K562 (cell line): ENCODE results near the gene HOXC12.

Experiments used
- BDP1 ChIP-seq: IDR thresholded peaks from 3 replicates; pipeline ENCODE4 v1.6.1; 2011; ENCODE audit not compliant: insufficient read length, insufficient read depth
- DIDO1 ChIP-seq: fragments of 450-650 bp; IDR thresholded peaks from 2 replicates; pipeline ENCODE4 v1.6.1; 2016; ENCODE audit warnings: low read depth, missing biosample characterization, missing genetic modification characterization
- EP300 ChIP-seq: IDR thresholded peaks from 2 replicates; pipeline ENCODE4 v1.6.1; 2012; ENCODE audit warnings: low read length, improper control_type of control experiment
- NFIX ChIP-seq: fragments of 250-450 bp; sonication (Bioruptor Pico); IDR thresholded peaks from 2 replicates; pipeline ENCODE4 v1.4.0; 2020; ENCODE audit warnings: low read depth, mild to moderate bottlenecking, moderate library complexity
- PPARD ChIP-seq: fragments of 250-450 bp; sonication (Bioruptor Pico); IDR thresholded peaks from 2 replicates; pipeline ENCODE4 v1.8.0; 2022; ENCODE audit warnings: inconsistent platforms, mild to moderate bottlenecking, moderate library complexity
- SP1 ChIP-seq: sonication (generic); formaldehyde crosslinking; IDR thresholded peaks from 2 replicates; pipeline ENCODE4 v1.8.1; 2022; ENCODE audit warnings: mild to moderate bottlenecking, missing genetic modification reagents
- TF ChIP-seq, protein P1 (sequence below): sonication (generic); formaldehyde crosslinking; IDR thresholded peaks from 2 replicates; pipeline ENCODE4 v1.8.1; 2023; ENCODE audit warnings: mild to moderate bottlenecking, missing genetic modification reagents
- TF ChIP-seq, protein P2 (sequence below), 2 experiments: fragments of 450-650 bp; formaldehyde crosslinking in 1 of 2; IDR thresholded peaks; 2 replicates each; pipeline versions ENCODE4 v1.4.0 to v1.6.1; 2014 to 2020; ENCODE audit warnings: mild to moderate bottlenecking in 2 of 2, borderline replicate concordance in 1 of 2, low read depth in 1 of 2

DNA sequence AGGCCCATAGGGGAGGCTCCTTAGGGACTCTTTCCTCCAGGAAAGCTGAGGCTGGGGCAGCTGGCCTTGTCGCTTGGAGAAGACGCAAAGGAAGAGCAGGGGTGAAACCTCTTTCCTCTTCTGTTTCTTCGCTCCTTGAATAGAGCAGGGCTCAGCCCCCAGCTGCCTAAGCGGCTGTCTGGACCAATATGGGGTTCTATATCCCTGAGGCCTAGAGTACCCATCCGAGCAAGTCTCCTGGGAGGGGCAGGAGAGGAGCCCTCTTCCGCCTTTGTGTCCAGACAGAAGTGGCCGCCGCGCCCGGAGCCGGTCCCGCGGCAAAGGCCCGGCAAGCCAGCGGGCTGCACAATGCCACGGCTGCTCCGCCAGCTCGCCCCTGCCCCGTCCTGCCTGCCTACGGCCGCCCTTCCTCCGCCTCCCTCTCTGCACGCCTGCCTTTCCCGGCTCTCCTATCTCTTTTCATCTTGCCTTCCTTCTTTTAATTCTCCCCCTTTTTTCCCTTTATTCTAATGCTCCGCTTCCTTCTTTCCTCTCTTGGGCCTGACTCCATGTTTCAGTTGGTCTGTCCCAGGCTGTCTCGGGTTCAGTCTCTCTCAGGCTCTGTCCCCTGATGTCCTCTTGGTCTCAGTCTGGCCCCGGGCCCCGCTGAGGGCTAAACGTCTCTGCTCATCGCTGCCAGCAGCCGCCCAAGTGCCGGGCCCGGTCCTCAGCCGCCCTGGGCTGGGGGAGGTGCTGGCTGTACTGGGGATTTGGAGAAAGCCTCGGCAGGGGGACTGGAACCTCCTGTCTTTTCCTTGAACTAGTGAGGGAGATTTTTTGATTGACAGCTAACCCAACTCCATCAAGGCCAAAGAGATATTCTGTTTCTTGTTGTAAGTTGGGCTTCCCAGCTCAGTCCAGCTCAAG is 42.8 kb downstream of the HOXC12 start:
- TF ChIP-seq DIDO1 (tag) (no peak), BDP1 (no peak), EP300 (no peak), PPARD (CRISPR knock-in tag) (no peak), SP1 (CRISPR knock-in tag) (no peak), NFIX (CRISPR knock-in tag) (no peak)
- TF ChIP-seq, protein P1, sequence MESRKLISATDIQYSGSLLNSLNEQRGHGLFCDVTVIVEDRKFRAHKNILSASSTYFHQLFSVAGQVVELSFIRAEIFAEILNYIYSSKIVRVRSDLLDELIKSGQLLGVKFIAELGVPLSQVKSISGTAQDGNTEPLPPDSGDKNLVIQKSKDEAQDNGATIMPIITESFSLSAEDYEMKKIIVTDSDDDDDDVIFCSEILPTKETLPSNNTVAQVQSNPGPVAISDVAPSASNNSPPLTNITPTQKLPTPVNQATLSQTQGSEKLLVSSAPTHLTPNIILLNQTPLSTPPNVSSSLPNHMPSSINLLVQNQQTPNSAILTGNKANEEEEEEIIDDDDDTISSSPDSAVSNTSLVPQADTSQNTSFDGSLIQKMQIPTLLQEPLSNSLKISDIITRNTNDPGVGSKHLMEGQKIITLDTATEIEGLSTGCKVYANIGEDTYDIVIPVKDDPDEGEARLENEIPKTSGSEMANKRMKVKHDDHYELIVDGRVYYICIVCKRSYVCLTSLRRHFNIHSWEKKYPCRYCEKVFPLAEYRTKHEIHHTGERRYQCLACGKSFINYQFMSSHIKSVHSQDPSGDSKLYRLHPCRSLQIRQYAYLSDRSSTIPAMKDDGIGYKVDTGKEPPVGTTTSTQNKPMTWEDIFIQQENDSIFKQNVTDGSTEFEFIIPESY (CRISPR knock-in tag), result 0 out of 2 replicates have a peak, but pooled peaks have one; percentile 31
- TF ChIP-seq, protein P2, sequence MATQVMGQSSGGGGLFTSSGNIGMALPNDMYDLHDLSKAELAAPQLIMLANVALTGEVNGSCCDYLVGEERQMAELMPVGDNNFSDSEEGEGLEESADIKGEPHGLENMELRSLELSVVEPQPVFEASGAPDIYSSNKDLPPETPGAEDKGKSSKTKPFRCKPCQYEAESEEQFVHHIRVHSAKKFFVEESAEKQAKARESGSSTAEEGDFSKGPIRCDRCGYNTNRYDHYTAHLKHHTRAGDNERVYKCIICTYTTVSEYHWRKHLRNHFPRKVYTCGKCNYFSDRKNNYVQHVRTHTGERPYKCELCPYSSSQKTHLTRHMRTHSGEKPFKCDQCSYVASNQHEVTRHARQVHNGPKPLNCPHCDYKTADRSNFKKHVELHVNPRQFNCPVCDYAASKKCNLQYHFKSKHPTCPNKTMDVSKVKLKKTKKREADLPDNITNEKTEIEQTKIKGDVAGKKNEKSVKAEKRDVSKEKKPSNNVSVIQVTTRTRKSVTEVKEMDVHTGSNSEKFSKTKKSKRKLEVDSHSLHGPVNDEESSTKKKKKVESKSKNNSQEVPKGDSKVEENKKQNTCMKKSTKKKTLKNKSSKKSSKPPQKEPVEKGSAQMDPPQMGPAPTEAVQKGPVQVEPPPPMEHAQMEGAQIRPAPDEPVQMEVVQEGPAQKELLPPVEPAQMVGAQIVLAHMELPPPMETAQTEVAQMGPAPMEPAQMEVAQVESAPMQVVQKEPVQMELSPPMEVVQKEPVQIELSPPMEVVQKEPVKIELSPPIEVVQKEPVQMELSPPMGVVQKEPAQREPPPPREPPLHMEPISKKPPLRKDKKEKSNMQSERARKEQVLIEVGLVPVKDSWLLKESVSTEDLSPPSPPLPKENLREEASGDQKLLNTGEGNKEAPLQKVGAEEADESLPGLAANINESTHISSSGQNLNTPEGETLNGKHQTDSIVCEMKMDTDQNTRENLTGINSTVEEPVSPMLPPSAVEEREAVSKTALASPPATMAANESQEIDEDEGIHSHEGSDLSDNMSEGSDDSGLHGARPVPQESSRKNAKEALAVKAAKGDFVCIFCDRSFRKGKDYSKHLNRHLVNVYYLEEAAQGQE (IDR thresholded peaks at IDR 0.05; ENCODE audit: borderline replicate concordance), result no peak
- TF ChIP-seq, protein P2 (CRISPR knock-in tag; IDR thresholded peaks at IDR 0.05; ENCODE audit: low read depth), result no peak
